HUES6 (cell line): ENCODE measurements around the gene ARL5C.
"Not testable (repeated sequence)": the region's sequence is repeated elsewhere in the genome, so short reads cannot be mapped to it uniquely, and the experiment has no call there.

Source experiments
- H3K27ac ChIP-seq: 2 replicates; pipeline ENCODE4 v1.7.0; 2013; ENCODE audit warnings: low read depth, mild to moderate bottlenecking, low read length, inconsistent platforms
- H3K27me3 ChIP-seq: 2 replicates; pipeline ENCODE4 v1.6.1; 2013; ENCODE audit warnings: low read length; ENCODE audit not compliant: control insufficient read depth, insufficient read depth
- H3K36me3 ChIP-seq: 2 replicates; pipeline ENCODE4 v1.6.1; 2013; ENCODE audit warnings: low read length; ENCODE audit not compliant: control insufficient read depth, insufficient read depth
- H3K4me1 ChIP-seq: 2 replicates; pipeline ENCODE4 v1.6.1; 2013; ENCODE audit warnings: low read length; ENCODE audit not compliant: control insufficient read depth, insufficient read depth
- H3K4me3 ChIP-seq: 2 replicates; pipeline ENCODE4 v1.5.1; 2013; ENCODE audit warnings: low read depth, low read length
- H3K9ac ChIP-seq: one replicate; pipeline ENCODE4 v1.6.1; 2013; ENCODE audit warnings: mild to moderate bottlenecking, low read length
- H3K9me3 ChIP-seq: 2 replicates; pipeline ENCODE4 v1.6.1; 2013; ENCODE audit warnings: low read depth, low read length; ENCODE audit not compliant: control insufficient read depth, insufficient read depth

The ARL5C gene

DNA sequence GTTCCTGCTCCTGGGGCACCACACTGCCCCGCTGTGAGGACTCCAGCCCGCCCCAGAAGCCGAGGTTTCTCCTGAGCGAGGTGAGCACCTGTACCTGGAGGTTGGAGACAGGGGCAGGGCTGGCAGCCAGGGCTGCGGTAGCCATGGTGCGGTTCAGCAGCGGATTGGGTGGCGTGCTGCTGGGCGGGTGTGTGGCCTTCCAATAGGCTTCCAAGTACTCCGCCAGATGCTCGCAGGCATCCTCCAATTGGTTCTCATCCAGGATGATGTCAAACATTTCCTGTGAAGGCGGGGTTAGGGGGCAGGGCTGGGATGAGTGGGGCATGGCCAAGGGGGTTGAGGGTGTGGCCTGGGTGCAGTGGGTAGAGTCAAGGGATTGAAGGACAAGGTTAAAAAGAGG lies 11.3 kb upstream of the ARL5C start:
- peaks cover 16% of the 10 kb centered on the region for H3K4me1 ChIP-seq
- peaks cover 8% of the 10 kb centered on the region; the same call in 1 of the 2 replicates for H3K36me3 ChIP-seq
- no peak overlapping the region for H3K27ac ChIP-seq
- H3K9me3 ChIP-seq = no peaks in the 10 kb centered on the region
- no peak overlapping the region for H3K9ac ChIP-seq
- H3K4me3 ChIP-seq = peak overlapping the region; percentile 26; the same call in 1 of the 2 replicates
- H3K27me3 ChIP-seq = no peaks in the 10 kb centered on the region

DNA sequence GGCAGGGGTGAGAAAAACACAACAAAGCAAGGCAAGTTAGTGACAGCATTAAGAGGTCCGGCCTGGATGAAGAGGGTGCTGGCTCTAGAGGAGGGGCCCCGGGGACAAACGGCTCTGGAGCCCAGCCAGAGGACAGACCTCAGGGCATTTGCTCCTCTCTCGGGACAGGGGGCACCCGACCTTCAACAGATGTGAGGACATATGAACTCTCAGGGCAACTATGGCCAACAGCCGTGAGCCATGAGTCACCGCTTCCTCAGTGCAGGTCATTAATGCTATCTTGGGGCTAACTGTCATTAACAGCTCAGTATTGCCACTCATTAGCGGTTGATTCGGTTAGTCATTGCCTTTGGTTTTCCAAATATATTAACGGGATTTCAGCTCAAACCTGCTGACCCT lies 9.7 kb upstream of the ARL5C start:
- no peaks in the 10 kb centered on the region for H3K27me3 ChIP-seq
- peaks cover 4% of the 10 kb centered on the region; the same call in 1 of the 2 replicates for H3K36me3 ChIP-seq
- no peak overlapping the region for H3K9ac ChIP-seq
- no peak overlapping the region for H3K4me3 ChIP-seq
- no peaks in the 10 kb centered on the region for H3K9me3 ChIP-seq
- H3K27ac ChIP-seq = no peak overlapping the region
- H3K4me1 ChIP-seq = peaks cover 22% of the 10 kb centered on the region

DNA sequence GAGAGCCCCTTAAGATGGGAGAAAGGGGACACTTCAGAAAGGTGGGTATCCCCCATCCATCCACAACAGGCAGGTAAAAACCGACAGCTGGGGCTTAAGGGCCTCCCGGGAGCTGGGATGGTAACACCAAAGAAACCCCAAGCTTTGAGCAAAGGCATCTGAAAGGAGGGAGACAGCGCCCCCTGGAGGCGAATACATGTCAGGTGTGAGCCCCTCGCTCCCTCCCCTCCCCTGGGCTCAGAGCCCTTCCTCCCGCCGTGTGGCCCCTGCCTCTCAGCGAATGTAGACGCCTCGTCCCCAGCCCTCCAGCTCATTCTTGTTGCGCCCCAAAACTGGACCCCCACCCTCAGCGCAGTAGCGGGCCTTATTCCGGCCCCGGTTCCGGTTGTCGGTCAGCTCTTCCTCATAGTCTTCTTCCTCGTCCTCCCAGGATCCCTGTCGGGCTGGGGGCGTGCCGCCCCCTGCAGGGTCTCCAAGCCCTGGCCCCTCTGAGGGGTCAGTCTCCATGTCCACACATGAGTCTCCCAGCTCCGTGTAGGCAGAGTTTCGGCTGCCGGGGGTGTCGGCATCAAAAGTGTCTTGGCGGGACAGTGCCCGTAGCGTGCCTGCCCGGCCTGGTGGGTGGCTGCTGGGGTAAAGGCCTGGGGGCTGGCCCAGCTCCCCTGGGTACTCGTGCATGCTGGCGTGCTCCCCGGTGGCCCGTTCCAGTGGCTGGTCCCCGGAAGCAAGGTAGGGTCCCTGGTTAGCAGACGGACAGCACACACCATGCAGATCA lies 9.1 kb upstream of the ARL5C start:
- no peak overlapping the region for H3K27ac ChIP-seq
- no peaks in the 10 kb centered on the region for H3K9me3 ChIP-seq
- H3K4me3 ChIP-seq = peak overlapping the region; percentile 25
- no peaks in the 10 kb centered on the region for H3K27me3 ChIP-seq
- peaks cover 4% of the 10 kb centered on the region; the same call in 1 of the 2 replicates for H3K36me3 ChIP-seq
- no peak overlapping the region for H3K9ac ChIP-seq
- peaks cover 22% of the 10 kb centered on the region for H3K4me1 ChIP-seq

DNA sequence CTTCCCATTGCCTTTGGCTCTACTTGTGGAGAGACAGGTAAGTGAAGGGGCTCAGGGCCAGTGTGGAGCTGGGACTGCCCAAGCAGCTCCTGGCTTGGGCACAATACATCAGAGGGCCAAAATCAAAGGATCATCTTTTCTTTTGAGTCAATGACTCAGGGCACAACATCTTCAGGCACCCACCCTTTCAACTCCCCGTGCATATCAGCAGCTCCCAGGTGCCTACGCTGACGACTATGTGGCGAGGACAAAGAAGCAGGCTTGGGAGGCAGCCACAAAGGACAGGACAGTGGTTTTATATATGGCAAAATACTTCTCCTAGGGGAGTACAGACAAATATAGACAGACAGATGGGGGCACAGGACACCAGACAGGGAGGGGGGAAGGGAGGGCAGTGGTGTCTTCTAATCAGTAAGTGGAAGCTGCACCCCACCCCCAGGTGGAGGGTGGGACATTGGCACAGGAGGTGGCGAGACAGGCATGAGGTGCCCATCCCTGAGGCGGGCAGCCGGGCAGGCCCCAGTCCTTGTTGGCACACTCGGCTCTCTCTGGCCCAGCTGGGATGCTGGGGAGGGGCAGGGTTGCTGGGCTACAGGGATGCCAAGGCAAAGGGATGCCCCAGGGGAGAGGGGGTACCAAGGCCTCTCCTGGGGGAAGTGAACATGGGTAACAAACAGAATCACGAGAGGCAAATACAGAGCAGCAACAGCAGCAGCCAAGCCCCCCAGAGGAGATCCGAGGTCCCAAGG lies 7.7 kb upstream of the ARL5C start:
- Histone ChIP-seq H3K36me3 (peaks cover 4% of the 10 kb centered on the region; the same call in 1 of the 2 replicates), H3K27me3 (no peaks in the 10 kb centered on the region), H3K9me3 (no peaks in the 10 kb centered on the region), H3K4me3 (no peak overlapping the region), H3K9ac (no peak overlapping the region), H3K27ac (no peak overlapping the region), H3K4me1 (peaks cover 22% of the 10 kb centered on the region)

DNA sequence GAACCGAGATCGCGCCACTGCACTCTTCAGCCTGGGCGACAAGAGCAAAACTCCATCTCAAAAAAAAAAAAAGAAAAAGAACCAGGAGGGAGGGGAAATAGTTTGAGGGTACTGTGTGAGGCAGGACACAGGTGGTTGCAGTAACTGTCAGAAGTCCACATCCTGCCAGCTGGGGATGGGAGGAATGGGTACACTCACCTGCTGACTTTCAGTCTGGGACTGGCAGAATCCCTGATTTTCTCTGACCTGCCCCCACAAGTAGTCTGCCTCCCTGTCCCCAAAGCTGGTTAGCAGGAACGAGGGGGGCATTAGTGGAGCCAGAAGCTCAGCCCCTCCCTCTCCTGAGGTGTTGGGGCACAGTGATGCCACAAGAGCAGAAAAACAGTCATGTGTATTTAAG lies 7.1 kb upstream of the ARL5C start:
- Histone ChIP-seq H3K4me1 (peaks cover 22% of the 10 kb centered on the region), H3K27ac (no peak overlapping the region), H3K4me3 (no peak overlapping the region), H3K36me3 (peaks cover 4% of the 10 kb centered on the region; the same call in 1 of the 2 replicates), H3K27me3 (no peaks in the 10 kb centered on the region), H3K9ac (no peak overlapping the region), H3K9me3 (no peaks in the 10 kb centered on the region)

DNA sequence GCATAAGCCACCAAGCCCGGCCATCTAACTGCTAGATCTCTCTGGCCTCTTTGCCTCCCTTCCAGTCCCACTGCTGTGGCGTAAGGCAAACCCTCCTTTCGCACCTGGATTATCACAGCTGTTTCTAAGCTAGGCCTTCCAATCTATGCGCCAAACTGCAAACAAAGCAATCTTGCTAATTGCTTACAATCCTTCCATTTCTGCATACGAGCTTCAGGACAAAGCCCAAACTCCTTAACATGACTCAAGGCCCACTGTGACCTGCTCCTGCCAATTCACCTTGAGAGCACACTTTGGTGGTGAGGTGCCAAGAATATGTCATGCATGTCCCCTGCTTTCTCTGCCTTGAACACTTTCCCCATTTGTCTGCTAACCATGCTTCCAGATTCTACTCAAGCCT lies 6.0 kb upstream of the ARL5C start:
- Histone ChIP-seq H3K9ac (no peak overlapping the region), H3K9me3 (no peaks in the 10 kb centered on the region), H3K36me3 (0 out of 2 replicates have a peak, but pooled peaks cover 4% of the 10 kb centered on the region), H3K4me3 (no peak overlapping the region), H3K27me3 (no peaks in the 10 kb centered on the region), H3K27ac (no peak overlapping the region), H3K4me1 (peaks cover 25% of the 10 kb centered on the region)

DNA sequence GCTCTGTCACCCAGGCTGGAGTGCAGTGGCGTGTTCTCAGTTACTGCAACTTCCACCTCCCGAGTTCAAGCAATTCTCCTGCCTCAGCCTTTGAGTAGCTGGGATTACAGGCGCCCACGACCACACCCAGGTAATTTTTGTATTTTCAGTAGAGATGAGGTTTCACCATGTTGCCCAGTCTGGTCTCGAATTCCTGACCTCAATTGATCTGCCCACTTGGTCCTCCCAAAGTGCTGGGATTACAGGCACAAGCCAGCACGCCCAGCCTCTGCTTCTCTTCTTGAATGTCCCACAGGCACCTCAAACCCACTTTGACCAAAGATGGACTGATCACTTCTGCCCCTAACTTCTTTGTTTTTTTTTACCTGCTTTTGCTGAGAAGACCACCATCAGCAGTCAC lies 4.6 kb upstream of the ARL5C start:
- H3K36me3 ChIP-seq = no peaks in the 10 kb centered on the region
- H3K27me3 ChIP-seq = peaks cover 14% of the 10 kb centered on the region
- H3K9ac ChIP-seq = no peak overlapping the region
- H3K4me1 ChIP-seq = peaks cover 39% of the 10 kb centered on the region
- no peaks in the 10 kb centered on the region for H3K9me3 ChIP-seq
- H3K4me3 ChIP-seq = no peak overlapping the region
- no peak overlapping the region for H3K27ac ChIP-seq

DNA sequence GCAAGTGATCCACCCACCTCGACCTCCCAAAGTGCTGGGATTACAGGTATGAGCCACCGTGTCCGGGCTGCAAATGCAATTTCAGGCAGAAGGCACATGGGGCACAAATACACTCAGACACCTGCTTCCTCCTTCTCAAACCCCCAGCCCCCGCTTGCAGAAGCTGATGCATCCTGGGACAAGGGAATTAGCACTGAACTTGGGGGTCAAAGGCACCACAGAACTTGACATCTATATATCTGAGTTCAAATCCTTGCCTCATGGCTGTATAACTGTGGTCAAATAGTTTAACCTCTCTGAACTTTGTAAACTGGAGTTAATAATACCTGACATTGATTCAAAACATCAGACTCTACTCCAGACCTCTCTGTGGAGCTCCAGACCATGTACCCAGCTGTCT lies 4.1 kb upstream of the ARL5C start:
- Histone ChIP-seq H3K27me3 (peaks cover 18% of the 10 kb centered on the region), H3K27ac (no peak overlapping the region), H3K9ac (no peak overlapping the region), H3K4me3 (no peak overlapping the region), H3K4me1 (peaks cover 39% of the 10 kb centered on the region), H3K36me3 (no peaks in the 10 kb centered on the region), H3K9me3 (no peaks in the 10 kb centered on the region)

DNA sequence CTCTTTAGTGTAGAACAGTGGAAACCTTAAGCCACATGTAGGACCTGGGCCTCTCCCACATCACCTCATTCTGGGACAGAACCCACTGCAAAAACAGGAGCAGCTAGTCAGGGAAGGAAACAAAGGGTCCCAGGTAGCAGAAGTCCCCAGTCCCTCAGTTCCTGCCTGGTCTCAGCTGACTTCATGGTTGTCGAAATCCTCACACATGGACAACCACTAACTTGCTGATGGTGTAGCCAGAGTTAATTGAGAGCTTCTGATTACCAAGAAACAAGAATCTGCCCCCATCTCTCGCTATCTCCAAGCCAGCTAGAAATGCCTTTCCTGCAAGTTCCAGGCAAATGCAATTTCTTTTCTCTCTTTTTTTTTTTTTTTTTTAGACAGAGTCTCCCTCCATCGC lies 3.6 kb upstream of the ARL5C start:
- H3K9me3 ChIP-seq = no peaks in the 10 kb centered on the region
- H3K36me3 ChIP-seq = no peaks in the 10 kb centered on the region
- no peak overlapping the region for H3K4me3 ChIP-seq
- peaks cover 21% of the 10 kb centered on the region for H3K27me3 ChIP-seq
- H3K4me1 ChIP-seq = peaks cover 36% of the 10 kb centered on the region
- no peak overlapping the region for H3K9ac ChIP-seq
- H3K27ac ChIP-seq = no peak overlapping the region

DNA sequence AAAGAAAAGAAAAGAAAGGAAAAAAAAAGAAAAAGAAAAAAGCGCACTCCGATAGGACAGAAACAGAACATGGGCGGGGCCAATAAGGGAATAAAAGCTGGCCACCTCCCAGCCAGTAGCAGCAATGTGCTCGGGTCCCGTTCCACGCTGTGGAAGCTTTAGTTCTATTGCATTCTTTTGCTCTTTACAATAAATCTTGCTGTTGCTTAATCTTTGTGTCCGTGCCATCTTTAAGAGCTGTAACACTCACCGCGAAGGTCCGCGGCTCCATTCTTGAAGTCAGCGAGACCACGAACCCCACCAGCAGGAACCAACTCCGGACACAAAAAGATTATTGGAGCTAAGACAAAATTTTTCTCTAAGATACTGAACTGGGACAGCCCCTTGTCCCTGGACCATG lies 3.1 kb upstream of the ARL5C start:
- no peak overlapping the region for H3K9ac ChIP-seq

DNA sequence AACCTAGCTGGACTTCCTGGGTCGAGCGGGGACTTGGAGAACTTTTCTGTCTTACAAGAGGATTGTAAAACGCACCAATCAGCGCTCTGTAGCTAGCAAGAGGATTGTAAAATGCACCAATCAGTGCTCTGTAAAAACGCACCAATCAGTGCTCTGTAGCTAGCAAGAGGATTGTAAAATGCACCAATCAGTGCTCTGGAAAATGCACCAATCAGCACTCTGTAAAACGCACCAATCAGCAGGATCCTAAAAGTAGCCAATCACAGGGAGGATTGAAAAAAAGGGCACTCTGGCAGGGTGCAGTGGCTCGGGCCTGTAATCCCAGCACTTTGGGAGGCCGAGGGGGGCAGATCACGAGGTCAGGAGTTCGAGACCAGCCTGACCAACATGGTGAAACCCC lies 2.5 kb upstream of the ARL5C start:
- not testable (repeated sequence) for H3K9me3 ChIP-seq, H3K36me3 ChIP-seq, H3K4me3 ChIP-seq, H3K9ac ChIP-seq, H3K27ac ChIP-seq
- Histone ChIP-seq H3K4me1 (peaks cover 35% of the 10 kb centered on the region), H3K27me3 (peaks cover 21% of the 10 kb centered on the region)

More for the DNA sequence above, 3.1 kb upstream of the ARL5C start:
- Histone ChIP-seq H3K4me1 (peaks cover 33% of the 10 kb centered on the region), H3K36me3 (no peaks in the 10 kb centered on the region), H3K9me3 (no peaks in the 10 kb centered on the region), H3K27ac (no peak overlapping the region), H3K4me3 (no peak overlapping the region), H3K27me3 (peaks cover 21% of the 10 kb centered on the region)
